B cell (primary cell): ENCODE results near the gene C7orf25. TPM values are rescaled to one million over a fixed set of nuclear protein-coding genes. Genes with fewer than 3 reads are reported as not detected.

ENCODE experiments used
- ATAC-seq: fragments of 200-7000 bp; cut with Tn5 transposase; one replicate; pipeline ENCODE4 v1.10.0; 2021; ENCODE audit warnings: low read depth, mild to moderate bottlenecking, moderate number of reproducible peaks, moderate library complexity
- CTCF ChIA-PET: fragments of 350-600 bp; sonication (Branson Sonifier 250); formaldehyde crosslinking; loops from one replicate; lab custom pipeline; 2021; ENCODE audit warnings: antibody characterized with exemption, inconsistent platforms; lab: Charles Lee
- POLR2A ChIA-PET: fragments of 350-600 bp; sonication (Branson Sonifier 250); formaldehyde crosslinking; loops from one replicate; lab custom pipeline; 2021; ENCODE audit warnings: antibody characterized with exemption; lab: Charles Lee
- DNase-seq: peaks from one replicate; pipeline ENCODE4 v3.0.0; 2013
- H2AFZ ChIP-seq: 2 replicates; pipeline ENCODE4 v1.6.1; 2012; ENCODE audit warnings: mild to moderate bottlenecking, low read depth, low read length; ENCODE audit not compliant: insufficient read depth, poor library complexity, severe bottlenecking
- H3K27ac ChIP-seq, 2 donors: 1 replicate in 1 of 2; 2 replicates in 1 of 2; pipeline ENCODE4 v1.5.1; 2012 to 2013; ENCODE audit warnings: low read length in 2 of 2, mild to moderate bottlenecking in 2 of 2, moderate library complexity in 1 of 2
- H3K27me3 ChIP-seq, 4 experiments: fragments of 200-600 bp in 1 of 4; sonication (generic) in 1 of 4; replicated peaks in 1 of 4; 1 replicate in 2 of 4; 2 replicates in 2 of 4; pipeline versions ENCODE4 v1.6.1 to v1.7.0; 2013 to 2016; ENCODE audit warnings: low read length in 3 of 4, mild to moderate bottlenecking in 2 of 4, mixed read lengths in 1 of 4, moderate library complexity in 1 of 4; ENCODE audit not compliant: insufficient read depth in 4 of 4, control insufficient read depth in 3 of 4; ENCODE audit errors: control extremely low read depth in 1 of 4
- H3K36me3 ChIP-seq, 2 experiments: replicated peaks in 1 of 2; 1 replicate in 1 of 2; 2 replicates in 1 of 2; pipeline versions ENCODE4 v1.6.1 to v1.7.1; 2013; ENCODE audit warnings: low read length in 1 of 2; ENCODE audit not compliant: insufficient read depth in 2 of 2, control insufficient read depth in 1 of 2; ENCODE audit errors: control extremely low read depth in 1 of 2, extremely low read depth in 1 of 2
- H3K4me1 ChIP-seq, 2 donors: fragments of 200-600 bp in 1 of 2; sonication (generic) in 1 of 2; 1 replicate in 1 of 2; 2 replicates in 1 of 2; pipeline versions ENCODE4 v1.5.1 to v1.6.1; 2013 to 2017; ENCODE audit warnings: low read length in 2 of 2; ENCODE audit not compliant: control insufficient read depth in 2 of 2, insufficient read depth in 2 of 2
- H3K4me2 ChIP-seq: replicated peaks from 2 replicates; pipeline ENCODE3; 2012; ENCODE audit warnings: mild to moderate bottlenecking, low read depth, low read length; ENCODE audit not compliant: poor library complexity, severe bottlenecking
- H3K4me3 ChIP-seq, 5 experiments: fragments of 200-600 bp in 1 of 5; sonication (generic) in 1 of 5; 1 replicate in 3 of 5; 2 replicates in 2 of 5; pipeline versions ENCODE4 v1.5.1 to v1.7.0; 2011 to 2016; ENCODE audit warnings: low read length in 4 of 5, mild to moderate bottlenecking in 4 of 5, low read depth in 2 of 5, control low read depth in 1 of 5, moderate library complexity in 1 of 5; ENCODE audit not compliant: insufficient read depth in 1 of 5; ENCODE audit errors: control extremely low read depth in 1 of 5, extremely low read depth in 1 of 5
- H3K79me2 ChIP-seq: fragments of 200-600 bp; sonication (generic); one replicate; pipeline ENCODE4 v1.6.0; 2016; ENCODE audit warnings: low read length; ENCODE audit not compliant: control insufficient read depth, insufficient read depth
- H3K9ac ChIP-seq: fragments of 200-600 bp; sonication (generic); 2 replicates; pipeline ENCODE4 v1.6.1; 2017; ENCODE audit warnings: mild to moderate bottlenecking, low read length, moderate library complexity
- H3K9me3 ChIP-seq, 3 donors: one replicate each; pipeline versions ENCODE4 v1.6.1 to v1.7.1; 2013; ENCODE audit warnings: low read length in 2 of 3; ENCODE audit not compliant: control insufficient read depth in 2 of 3, insufficient read depth in 1 of 3; ENCODE audit errors: control extremely low read depth in 1 of 3
- H4K20me1 ChIP-seq: 2 replicates; pipeline ENCODE4 v1.6.0; 2012; ENCODE audit warnings: mild to moderate bottlenecking, low read length; ENCODE audit not compliant: insufficient read depth, control insufficient read depth, poor library complexity, severe bottlenecking
- H3K27ac Mint-ChIP-seq: one replicate; pipeline ENCODE4 v1.8.0; 2021; ENCODE audit warnings: mixed read lengths
- H3K27me3 Mint-ChIP-seq: one replicate; pipeline ENCODE4 v1.8.0; 2021; ENCODE audit warnings: mixed read lengths
- H3K4me1 Mint-ChIP-seq: one replicate; pipeline ENCODE4 v1.8.0; 2021; ENCODE audit warnings: mixed read lengths
- H3K4me3 Mint-ChIP-seq: one replicate; pipeline ENCODE4 v1.8.0; 2021; ENCODE audit warnings: mixed read lengths
- H3K9me3 Mint-ChIP-seq: one replicate; pipeline ENCODE4 v1.8.0; 2022; ENCODE audit warnings: mixed read lengths; ENCODE audit not compliant: insufficient read depth
- CTCF ChIP-seq: fragments of 200-600 bp; IDR thresholded peaks from one replicate; pipeline ENCODE4 v1.8.0; 2022; ENCODE audit warnings: antibody characterized with exemption, mild to moderate bottlenecking
- EZH2 ChIP-seq: IDR thresholded peaks from 2 replicates; pipeline ENCODE4 v1.6.1; 2012; ENCODE audit warnings: borderline replicate concordance, low read depth, mild to moderate bottlenecking, moderate library complexity, low read length; ENCODE audit not compliant: insufficient read depth, poor library complexity, severe bottlenecking
- WGBS: methylation state at CpG from one replicate; pipeline ENCODE4 v1.1.5; 2013; ENCODE audit warnings: missing lambda C conversion rate; ENCODE audit not compliant: insufficient coverage; 5-methylcytosine and 5-hydroxymethylcytosine counted together
- intact Hi-C: fragments of 100-400 bp; cut with micrococcal nuclease; formaldehyde crosslinking; loops from one replicate; pipeline ENCODE4 v1.10.0; 2022
- polyA plus RNA-seq: library from polyadenylated mRNA; depleted of rRNA; stranded (reverse); fragments of >200 nt; gene quantifications from 2 replicates; pipeline ENCODE4 v1.2.3, GENCODE V29; 2012
- total RNA-seq, 2 donors: library from RNA; stranded (reverse); fragments of 120-200 nt in 1 of 2; gene quantifications; 1 replicate in 1 of 2; 2 replicates in 1 of 2; pipeline versions ENCODE4 v1.2.3 to v1.2.4, GENCODE V29; 2013 to 2022

Gene C7orf25
- total and polyA plus RNA-seq, 2 donors (not counting 1 experiment from before 2014, with no cell fraction given): 2.1 to 11.8 TPM

- no peaks in the 10 kb centered on the region for H4K20me1 ChIP-seq
- peaks cover 16% of the 10 kb centered on the region for H3K4me1 Mint-ChIP-seq
- H3K4me1 ChIP-seq: peaks cover 2 to 5% of the 10 kb centered on the region in 2 donors
- H3K4me2 ChIP-seq: no peak overlapping the region
- no peaks in the 10 kb centered on the region for H3K27me3 Mint-ChIP-seq
- H3K9ac ChIP-seq: no peak overlapping the region
- ChIA-PET CTCF (interaction anchor here (0.6 to 1.4 kb wide), 3 partner anchors 63 to 893 kb away, joined by 3 to 4 read pairs (median 4); no protein-coding TSS in a partner anchor), POLR2A (no interaction called here)
- TF ChIP-seq EZH2: no peak
- no peak for TF ChIP-seq CTCF
- intact Hi-C loops: no loop called here
- DNase-seq (no peak), ATAC-seq (no peak)
- no peaks in the 10 kb centered on the region for H3K79me2 ChIP-seq
- no peaks in the 10 kb centered on the region for H3K9me3 ChIP-seq
- no peak overlapping the region for H3K4me3 Mint-ChIP-seq
- no peaks in the 10 kb centered on the region for H3K9me3 Mint-ChIP-seq
- no peak overlapping the region for H3K27ac ChIP-seq
- no peaks in the 10 kb centered on the region for H3K36me3 ChIP-seq
- H3K27ac Mint-ChIP-seq: no peak overlapping the region
- 62% methylated on average over 3 of the region's 3 CpGs for WGBS
- no peak overlapping the region for H3K4me3 ChIP-seq
- H3K27me3 ChIP-seq: no peaks in the 10 kb centered on the region
- H2AFZ ChIP-seq: no peak overlapping the region
These were observed 33.6 kb downstream of the C7orf25 start for GRCh38 chr7:42878303-42878702.

GRCh38 chr7:42877862-42878261, 34.0 kb downstream of the C7orf25 start:
- Mint-ChIP-seq H3K4me1 (peaks cover 11% of the 10 kb centered on the region), H3K27ac (no peak overlapping the region), H3K4me3 (no peak overlapping the region), H3K9me3 (no peaks in the 10 kb centered on the region), H3K27me3 (no peaks in the 10 kb centered on the region)
- no peaks in the 10 kb centered on the region for H3K9me3 ChIP-seq
- intact Hi-C loops: no loop called here
- H3K4me1 ChIP-seq: peaks cover 0 to under 1% of the 10 kb centered on the region in 2 donors
- ATAC-seq: no peak
- no peak overlapping the region for H3K27ac ChIP-seq
- no peak for DNase-seq
- ChIA-PET POLR2A (no interaction called here), CTCF (interaction anchor here (1.7 to 1.9 kb wide), 2 partner anchors 9 to 23 kb away, joined by 5 to 7 read pairs; no protein-coding TSS in a partner anchor)
- H3K9ac ChIP-seq: no peak overlapping the region
- H3K27me3 ChIP-seq: no peaks in the 10 kb centered on the region
- H3K79me2 ChIP-seq: no peaks in the 10 kb centered on the region
- WGBS: 64% methylated on average over 2 of the region's 2 CpGs
- H4K20me1 ChIP-seq: no peaks in the 10 kb centered on the region
- TF ChIP-seq EZH2: no peak
- TF ChIP-seq CTCF: no peak
- H3K36me3 ChIP-seq: no peaks in the 10 kb centered on the region
- no peak overlapping the region for H3K4me2 ChIP-seq
- H2AFZ ChIP-seq: no peak overlapping the region
- no peak overlapping the region for H3K4me3 ChIP-seq
